Stimulated activated CD4-positive, alpha-beta T cell treated with anti-CD3 and anti-CD28 coated beads, TNF-alpha, amount 100 ng/mL, for 4 hours (primary cell): ENCODE measurements around the gene RGL3.
"Not testable (repeated sequence)": the region's sequence is repeated elsewhere in the genome, so short reads cannot be mapped to it uniquely, and the experiment has no call there.

Experiments used
- DNase-seq, 3 experiments: peaks; one replicate each; pipeline ENCODE4 v3.0.0-alpha.2; 2020; ENCODE audit warnings: low read depth in 3 of 3

RGL3 gene

DNA sequence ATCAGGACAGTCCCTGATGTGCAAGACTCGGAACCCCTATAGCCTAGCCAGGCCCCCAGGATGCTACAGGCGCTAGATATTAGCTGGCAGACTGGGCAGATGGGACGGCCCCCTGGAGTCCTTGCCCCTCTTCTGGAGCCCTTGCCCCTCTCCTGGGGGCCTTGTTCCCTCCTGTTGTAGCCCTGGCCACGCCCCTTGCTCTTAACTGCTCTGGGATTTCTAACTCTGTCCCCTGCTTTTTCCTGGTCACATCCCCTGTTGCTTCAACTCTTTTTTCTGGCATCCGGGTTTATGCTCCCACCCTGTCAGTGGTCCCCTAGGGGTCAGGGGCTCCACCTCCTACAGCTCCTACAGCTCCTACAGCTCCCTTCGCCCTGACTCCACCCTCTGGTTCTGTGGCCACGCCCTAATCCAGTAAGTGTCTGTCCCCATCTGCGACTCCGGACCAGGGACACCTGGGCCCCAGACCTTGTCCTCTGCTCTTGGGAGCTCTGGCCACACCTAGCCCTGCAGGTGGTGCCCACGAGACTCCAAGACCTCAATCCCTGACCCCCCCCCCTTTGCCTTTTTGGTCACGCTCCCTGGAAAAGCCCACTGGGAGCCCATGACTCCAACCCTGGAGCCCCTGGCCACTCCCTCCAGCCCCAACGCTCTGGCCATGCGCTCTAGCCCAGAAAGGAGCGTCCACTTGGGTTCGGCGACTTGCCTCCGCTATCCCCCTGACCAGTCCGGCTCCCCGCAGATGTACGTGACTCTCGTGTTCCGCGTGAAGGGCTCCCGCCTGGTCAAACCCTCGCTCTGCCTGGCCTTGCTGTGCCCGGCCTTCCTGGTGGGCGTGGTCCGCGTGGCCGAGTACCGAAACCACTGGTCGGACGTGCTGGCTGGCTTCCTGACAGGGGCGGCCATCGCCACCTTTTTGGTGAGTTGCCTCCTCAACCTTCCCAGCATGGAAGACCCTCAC is 57.1 kb downstream of the RGL3 start:
- no peak for DNase-seq

- no peak for DNase-seq
These were observed 57.9 kb downstream of the RGL3 start for GRCh38 chr19:11361037-11361770.

GRCh38 chr19:11359421-11359820 is 59.7 kb downstream of the RGL3 start:
- no peak for DNase-seq

GRCh38 chr19:11356676-11357550 is 62.2 kb downstream of the RGL3 start:
- DNase-seq, result no peak

DNA sequence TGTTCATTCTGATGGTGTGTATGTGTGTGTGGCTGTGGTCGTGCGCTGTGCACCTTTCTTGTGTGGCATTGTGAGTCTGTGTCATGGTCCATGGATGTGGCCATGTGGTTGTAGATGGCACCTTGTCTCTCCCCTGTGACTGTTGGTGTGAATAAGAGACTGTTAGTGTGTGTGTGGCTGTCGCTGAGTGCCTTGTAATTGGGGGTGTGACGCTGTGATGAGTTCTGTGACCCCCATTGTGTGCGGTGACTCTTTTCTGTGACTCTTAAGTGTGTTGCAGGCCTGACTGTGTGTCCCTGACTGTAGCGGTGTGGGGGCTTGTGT is 63.1 kb downstream of the RGL3 start:
- DNase-seq, result no peak

- DNase-seq, result peak; percentile 69 to 73 (median 71)
These were observed 63.7 kb downstream of the RGL3 start, which contains the start of gene PLPPR2 for GRCh38 chr19:11355160-11356073. Gene PLPPR2, plus strand, starts transcription at chr19:11355432. Its CDS starts 2,242 bp downstream, at chr19:11357674.

DNA sequence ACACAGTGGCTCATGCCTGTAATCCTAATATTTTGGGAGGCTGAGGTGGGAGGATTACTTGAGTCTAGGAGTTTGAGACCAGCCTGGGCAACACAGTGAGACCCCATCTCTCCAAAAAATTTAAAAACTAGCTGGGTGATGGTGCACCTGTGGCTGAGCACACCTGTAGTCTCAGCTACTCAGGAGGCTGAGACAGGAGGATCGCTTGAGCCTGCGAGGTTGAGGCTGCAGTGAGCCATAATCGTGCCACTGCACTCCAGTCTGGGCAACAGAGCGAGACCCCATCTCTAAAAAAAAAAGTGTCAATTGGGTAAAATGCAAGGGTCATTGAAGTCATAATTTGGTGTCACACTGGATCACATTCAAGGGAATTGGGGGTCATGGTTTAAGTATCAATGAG is 65.0 kb downstream of the RGL3 start:
- DNase-seq, result not testable (repeated sequence)

- DNase-seq, result no peak
These were observed 69.9 kb downstream of the RGL3 start for GRCh38 chr19:11349171-11349570.

DNA sequence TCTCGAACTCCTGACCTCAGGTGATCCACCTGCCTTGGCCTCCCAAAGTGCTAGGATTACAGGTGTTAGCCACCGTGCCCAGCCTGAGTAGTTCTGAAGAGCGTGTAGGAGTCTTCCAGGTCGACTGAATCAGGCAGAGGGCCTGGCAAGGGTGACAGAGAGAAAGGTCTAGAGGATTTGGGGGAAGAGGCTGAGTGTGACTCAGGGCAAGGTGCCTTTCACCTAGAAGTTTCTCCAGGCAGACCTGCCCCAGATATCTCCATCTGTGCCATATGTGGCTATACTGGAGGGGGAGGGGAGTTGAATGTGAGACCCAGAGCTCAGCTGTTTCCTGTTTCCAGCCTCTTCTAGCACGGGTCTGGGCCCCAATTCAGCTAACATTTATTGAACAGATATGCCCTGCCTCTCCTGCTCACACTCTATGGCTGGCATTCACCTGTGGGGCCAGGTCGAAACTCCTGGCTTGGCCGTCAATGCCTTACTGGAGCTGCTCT is 71.5 kb downstream of the RGL3 start:
- no peak for DNase-seq

DNA sequence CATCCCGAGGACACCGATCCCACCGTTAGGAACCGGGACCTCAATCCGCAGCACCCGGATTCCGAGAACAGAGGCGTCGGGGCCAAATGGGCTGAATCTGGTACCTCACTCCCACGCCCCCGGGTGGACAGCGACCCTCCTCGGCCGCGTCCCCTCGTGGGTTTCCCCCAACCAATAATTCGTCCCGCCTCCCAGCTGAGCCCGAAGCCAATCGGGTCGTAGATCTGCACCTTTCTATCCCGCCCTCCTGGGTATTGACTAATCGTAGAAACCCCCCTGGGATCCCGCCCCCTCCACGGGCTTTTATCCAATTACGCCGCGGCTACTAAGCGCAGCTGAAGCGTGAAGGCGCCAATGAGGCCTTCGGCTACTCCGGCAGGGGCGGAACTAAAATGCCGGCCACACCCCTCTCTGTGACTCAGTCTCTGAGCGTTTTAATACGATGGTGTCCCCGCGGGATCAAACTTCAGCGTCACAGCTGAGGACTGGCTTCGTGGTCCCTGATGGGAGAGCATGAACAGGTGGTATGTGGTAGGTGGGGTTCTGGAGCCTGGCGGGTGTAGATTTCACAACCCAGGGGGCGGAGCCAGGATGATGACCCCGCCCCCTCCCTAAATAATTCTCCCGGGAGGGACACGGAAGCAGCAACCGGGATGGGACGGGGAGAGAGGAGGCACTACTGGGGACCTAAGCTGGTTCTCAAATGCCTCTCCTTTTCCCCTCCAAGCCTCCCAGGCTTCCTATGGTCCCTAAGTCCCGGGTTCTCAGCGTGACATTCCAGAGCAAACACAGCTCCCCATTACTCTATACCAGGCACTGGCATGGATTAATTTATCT is 72.8 kb downstream of the RGL3 start, which contains the start of the genes CCDC159 and TMEM205:
CCDC159 (plus strand) TSS at position 416 of the 837 bp plus-strand sequence; CDS start at position 504, 88 bp downstream.
TMEM205 (minus strand) TSS at position 165 of the 837 bp plus-strand sequence. CDS start 649 bp downstream, outside the sequence.
- peak; percentile 88 to 98 (median 98) for DNase-seq

- DNase-seq, result no peak
These were observed 73.9 kb downstream of the RGL3 start for GRCh38 chr19:11345122-11345803.
